IMR-90 (cell line): ENCODE data around the gene BRINP3. TPM values are rescaled to one million over a fixed set of nuclear protein-coding genes. Genes with fewer than 3 reads are reported as not detected.

ENCODE experiments used
- ATAC-seq: fragments of 200-7000 bp; cut with Tn5 transposase; 2 replicates; pipeline ENCODE4 v1.9.1; 2020; ENCODE audit warnings: low read depth, mild to moderate bottlenecking, moderate library complexity
- BruUV-seq: library from RNA; stranded (reverse); fragments of 400-500 nt; replicated peaks from 2 replicates; lab custom pipeline; 2021; lab: Mats Ljungman, UMichigan
- CTCF ChIA-PET: fragments of 300-600 bp; formaldehyde crosslinking; extraction: SDS; loops from one replicate; lab custom pipeline; 2021; ENCODE audit warnings: antibody characterized with exemption; lab: Yijun Ruan, JAX
- POLR2A ChIA-PET: fragments of 300-600 bp; sonication (Branson Sonifier 250); formaldehyde crosslinking; loops from one replicate; lab custom pipeline; 2022; ENCODE audit warnings: antibody characterized with exemption; ENCODE audit not compliant: unreplicated experiment; lab: Charles Lee
- DNase-seq: peaks from one replicate; pipeline ENCODE4 v3.0.0; 2013
- H2AFZ ChIP-seq: replicated peaks from 2 replicates; pipeline ENCODE3; 2013; ENCODE audit warnings: low read length, mild to moderate bottlenecking; ENCODE audit not compliant: poor library complexity
- H2AK5ac ChIP-seq: 2 replicates; pipeline ENCODE4 v1.6.1; 2013; ENCODE audit warnings: low read depth, low read length, inconsistent platforms
- H2AK9ac ChIP-seq: replicated peaks from 2 replicates; pipeline ENCODE3; 2013; ENCODE audit warnings: mild to moderate bottlenecking, low read depth, low read length, moderate library complexity; ENCODE audit not compliant: poor library complexity
- H2BK120ac ChIP-seq: 2 replicates; pipeline ENCODE4 v1.6.1; 2013; ENCODE audit warnings: low read depth, low read length, inconsistent platforms
- H2BK15ac ChIP-seq: 3 replicates; pipeline ENCODE4 v1.6.1; 2013; ENCODE audit warnings: low read depth, low read length, inconsistent platforms
- H2BK20ac ChIP-seq: 2 replicates; pipeline ENCODE4 v1.6.1; 2013; ENCODE audit warnings: low read depth, mild to moderate bottlenecking, inconsistent platforms, low read length, moderate library complexity
- H2BK5ac ChIP-seq: 2 replicates; pipeline ENCODE4 v1.6.1; 2013; ENCODE audit warnings: mild to moderate bottlenecking, low read depth, low read length, inconsistent platforms; ENCODE audit not compliant: poor library complexity, severe bottlenecking
- H3K14ac ChIP-seq: replicated peaks from 2 replicates; pipeline ENCODE4 v1.6.1; 2013; ENCODE audit warnings: low read depth, low read length, inconsistent platforms
- H3K18ac ChIP-seq: 2 replicates; pipeline ENCODE4 v1.6.1; 2013; ENCODE audit warnings: low read depth, low read length, control low read depth
- H3K23ac ChIP-seq: 2 replicates; pipeline ENCODE4 v1.6.1; 2013; ENCODE audit warnings: low read depth, low read length, inconsistent platforms
- H3K27ac ChIP-seq: 2 replicates; pipeline ENCODE4 v1.5.1; 2013; ENCODE audit warnings: mild to moderate bottlenecking, control low read depth, low read length; ENCODE audit not compliant: insufficient read depth
- H3K27me3 ChIP-seq: 2 replicates; pipeline ENCODE4 v1.6.1; 2013; ENCODE audit warnings: low read length; ENCODE audit not compliant: control insufficient read depth, insufficient read depth
- H3K36me3 ChIP-seq: 2 replicates; pipeline ENCODE4 v1.6.1; 2013; ENCODE audit warnings: low read length, mixed read lengths; ENCODE audit not compliant: control insufficient read depth, insufficient read depth
- H3K4ac ChIP-seq: 2 replicates; pipeline ENCODE4 v1.6.1; 2013; ENCODE audit warnings: low read depth, low read length, inconsistent platforms
- H3K4me1 ChIP-seq: 2 replicates; pipeline ENCODE4 v1.6.1; 2013; ENCODE audit warnings: low read length, mixed read lengths; ENCODE audit not compliant: control insufficient read depth, insufficient read depth
- H3K4me2 ChIP-seq: 2 replicates; pipeline ENCODE4 v1.6.1; 2013; ENCODE audit warnings: low read depth, mild to moderate bottlenecking, control low read depth, low read length, moderate library complexity
- H3K4me3 ChIP-seq: 2 replicates; pipeline ENCODE4 v1.5.1; 2013; ENCODE audit warnings: low read depth, mild to moderate bottlenecking, control low read depth, low read length, moderate library complexity; ENCODE audit not compliant: insufficient read depth
- H3K56ac ChIP-seq: 2 replicates; pipeline ENCODE4 v1.6.1; 2013; ENCODE audit warnings: low read length, inconsistent platforms; ENCODE audit not compliant: insufficient read depth; ENCODE audit errors: extremely low read depth
- H3K79me1 ChIP-seq, 2 experiments: 2 replicates each; pipeline ENCODE4 v1.6.1; 2013; ENCODE audit warnings: low read length in 2 of 2, inconsistent platforms in 1 of 2, low read depth in 1 of 2
- H3K9ac ChIP-seq: 2 replicates; pipeline ENCODE4 v1.6.1; 2013; ENCODE audit warnings: low read depth, low read length, control low read depth
- H3K9me1 ChIP-seq: 2 replicates; pipeline ENCODE4 v1.6.1; 2013; ENCODE audit warnings: low read length, inconsistent platforms; ENCODE audit not compliant: insufficient read depth
- H3K9me3 ChIP-seq: 2 replicates; pipeline ENCODE4 v1.6.1; 2013; ENCODE audit warnings: low read length; ENCODE audit not compliant: control insufficient read depth, insufficient read depth
- H4K20me1 ChIP-seq: 2 replicates; pipeline ENCODE4 v1.6.1; 2013; ENCODE audit warnings: low read length, inconsistent platforms; ENCODE audit not compliant: insufficient read depth
- H4K5ac ChIP-seq: 2 replicates; pipeline ENCODE4 v1.6.1; 2013; ENCODE audit warnings: mild to moderate bottlenecking, low read depth, low read length, control low read depth
- H4K8ac ChIP-seq, 2 experiments: 2 replicates each; pipeline ENCODE4 v1.6.1; 2013; ENCODE audit warnings: low read depth in 2 of 2, low read length in 2 of 2, control low read depth in 1 of 2, inconsistent platforms in 1 of 2
- H4K91ac ChIP-seq: 2 replicates; pipeline ENCODE4 v1.6.1; 2013; ENCODE audit warnings: low read depth, low read length, inconsistent platforms; ENCODE audit not compliant: insufficient read depth
- CHD1 ChIP-seq: IDR thresholded peaks from 2 replicates; pipeline ENCODE4 v1.6.1; 2012; ENCODE audit warnings: low read depth, low read length, improper control_type of control experiment
- MXI1 ChIP-seq: IDR thresholded peaks from 2 replicates; pipeline ENCODE4 v1.6.1; 2012; ENCODE audit warnings: low read depth, mild to moderate bottlenecking, low read length, moderate library complexity, borderline replicate concordance
- WGBS, 2 experiments: methylation state at CpG; one replicate each; pipeline versions ENCODE4 v1.1.5 to v1.1.7; 2013; ENCODE audit warnings: missing lambda C conversion rate in 2 of 2; ENCODE audit not compliant: insufficient read length in 1 of 2; ENCODE audit errors: extremely low coverage in 2 of 2; 5-methylcytosine and 5-hydroxymethylcytosine counted together
- dilution Hi-C: fragments of 300-500 bp; cut with HindIII; formaldehyde crosslinking; loops from one replicate; pipeline ENCODE4 v1.14.3; 2018; ENCODE audit warnings: low sequenced_read_pairs; ENCODE audit not compliant: unreplicated experiment
- in situ Hi-C: fragments of 300-500 bp; cut with MboI; formaldehyde crosslinking; loops from 3 replicates; pipeline ENCODE4 v1.14.3; 2019; ENCODE audit warnings: low sequenced_read_pairs, inconsistent platforms, mixed read lengths
- intact Hi-C: fragments of 100-400 bp; cut with micrococcal nuclease; formaldehyde crosslinking; loops from 2 replicates; pipeline ENCODE4 v1.10.0; 2022
- polyA plus RNA-seq, 3 experiments: library from polyadenylated mRNA; depleted of rRNA; stranded (reverse); fragments of >200 nt; gene quantifications; 2 replicates each; pipeline ENCODE4 v1.2.3, GENCODE V29; 2012; ENCODE audit warnings: low replicate concordance in 1 of 3
- total RNA-seq: library from RNA; depleted of rRNA; stranded (reverse); fragments of >200 nt; gene quantifications from 2 replicates; pipeline ENCODE4 v1.2.3, GENCODE V29; 2012

Gene BRINP3
- total and polyA plus RNA-seq, 2 of the 4 experiments (the other 2 are of a cell fraction) = 0.15 to 0.36 TPM

DNA sequence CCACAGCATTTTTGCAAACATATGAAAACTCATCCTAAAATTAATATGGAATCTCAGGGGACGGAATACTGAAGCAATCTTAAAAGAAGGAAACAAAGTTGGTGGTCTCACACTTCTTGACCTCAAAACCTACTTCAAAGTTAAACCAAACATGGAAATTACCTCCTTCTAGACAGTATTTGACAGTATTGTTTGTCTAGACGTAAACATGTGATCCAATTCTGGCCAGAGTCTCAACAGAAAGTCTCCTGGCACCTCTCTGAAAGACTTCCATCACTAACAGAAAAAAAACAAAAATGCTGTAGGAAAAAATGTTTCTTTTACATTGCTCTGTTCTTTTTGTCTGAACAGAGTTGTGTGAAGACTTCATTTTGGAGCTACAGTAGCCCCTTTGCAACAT lies 99.7 kb downstream of the BRINP3 start:
- dilution Hi-C loops = no loop called here
- POLR2A ChIA-PET = no interaction called here

More for the DNA sequence above, 99.7 kb downstream of the BRINP3 start:
- H3K4me2 ChIP-seq = no peak overlapping the region
- H2BK120ac ChIP-seq = no peak overlapping the region
- H2AK5ac ChIP-seq = no peak overlapping the region
- H2BK15ac ChIP-seq = no peak overlapping the region
- intact Hi-C loops = loop anchor here (10.0 kb wide), 1 partner anchor 673 kb away; no protein-coding TSS in a partner anchor
- no peaks in the 10 kb centered on the region for H3K9me3 ChIP-seq
- no peak overlapping the region for H4K91ac ChIP-seq
- ATAC-seq (no peak), DNase-seq (no peak)
- no peak overlapping the region for H3K4me3 ChIP-seq
- H3K23ac ChIP-seq = no peak overlapping the region
- H3K56ac ChIP-seq = no peak overlapping the region
- no CpG with 5 or more reads among the region's 2 CpGs for WGBS, 2 experiments
- no peak overlapping the region for H3K18ac ChIP-seq
- in situ Hi-C loops = no loop called here
- H3K9me1 ChIP-seq = no peaks in the 10 kb centered on the region
- H3K27ac ChIP-seq = no peak overlapping the region
- H3K4me1 ChIP-seq = no peaks in the 10 kb centered on the region
- no peak overlapping the region for H3K14ac ChIP-seq
- H2BK5ac ChIP-seq = no peak overlapping the region
- BruUV-seq = no TSS peak
- H4K20me1 ChIP-seq = no peaks in the 10 kb centered on the region
- H2BK20ac ChIP-seq = no peak overlapping the region
- no peaks in the 10 kb centered on the region for H3K27me3 ChIP-seq
- no peaks in the 10 kb centered on the region for H3K36me3 ChIP-seq
- TF ChIP-seq MXI1 (no peak), CHD1 (no peak)
- no peak overlapping the region for H2AFZ ChIP-seq
- CTCF ChIA-PET = no interaction called here
- no peak overlapping the region for H4K5ac ChIP-seq
- no peak overlapping the region for H3K4ac ChIP-seq
- no peak overlapping the region for H4K8ac ChIP-seq
- no peaks in the 10 kb centered on the region for H3K79me1 ChIP-seq
- H3K9ac ChIP-seq = no peak overlapping the region
- no peak overlapping the region for H2AK9ac ChIP-seq
